Measurements from ENCODE around the gene FAM219A.

GRCh38 chr9:34463098-34463900 is 4.9 kb upstream of the FAM219A start:
- no peak for TF ChIP-seq CTCF (conservative IDR thresholded peaks at IDR 0.05; ENCODE audit: low read depth, low read length)
- no peak for TF ChIP-seq EZH2 (IDR thresholded peaks at IDR 0.05; ENCODE audit: borderline replicate concordance, low read depth, low read length, poor library complexity, severe bottlenecking)
